ENCODE results near the gene RARRES1.

DNA sequence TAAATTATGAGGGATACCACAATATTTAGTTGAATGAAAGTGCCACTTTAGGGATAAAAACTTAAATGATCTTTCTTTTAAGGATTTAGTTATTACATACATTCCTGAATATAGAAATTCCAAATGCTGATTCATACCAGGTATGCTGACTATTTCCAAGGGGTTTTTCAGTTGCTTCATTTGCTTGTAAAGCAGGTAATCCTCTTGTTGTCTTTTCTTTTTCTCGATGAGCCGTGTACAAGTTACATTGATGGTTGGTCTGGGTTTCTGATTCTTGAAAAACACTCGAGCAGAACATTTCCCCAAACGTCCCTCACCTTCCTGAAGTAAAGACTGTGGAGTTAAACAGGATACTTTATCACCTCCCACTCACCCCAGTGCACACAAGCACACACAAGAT is 21.7 kb downstream of the RARRES1 start:
- no peak for TF ChIP-seq YY1 (IDR thresholded peaks at IDR 0.05; ENCODE audit: insufficient read depth, insufficient read length)
- no peak for TF ChIP-seq ZNF274 (IDR thresholded peaks at IDR 0.05; ENCODE audit: low read depth, low read length)
- TF ChIP-seq SUZ12 (IDR thresholded peaks at IDR 0.05; ENCODE audit: extremely low read depth, insufficient read depth, insufficient read length), result no peak
